Measurements from ENCODE around the gene RPLP1. TPM values are rescaled to one million over a fixed set of nuclear protein-coding genes. Genes with fewer than 3 reads are reported as not detected.
"Not testable (repeated sequence)": the region's sequence is repeated elsewhere in the genome, so short reads cannot be mapped to it uniquely, and the experiment has no call there.

RPLP1 gene
- total and polyA plus RNA-seq, 9 donors, result 175 to 3,255 (median 2,320) TPM

- WGBS, 3 donors, result 44 to 77% (median 64%) methylated on average over 4 of the region's 4 CpGs
- Histone ChIP-seq H3K27ac (no peak overlapping the region), H3K4me1 (ENCODE audit: insufficient read depth) (no peaks in the 10 kb centered on the region), H3K27me3 (no peaks in the 10 kb centered on the region), H3K36me3 (no peaks in the 10 kb centered on the region), H3K4me3 (no peak overlapping the region), H3K9me3 (no peaks in the 10 kb centered on the region)
- no peak for DNase-seq
- intact Hi-C loops (cut with DNase I), result no loop called here
- TF ChIP-seq EP300 (IDR thresholded peaks at IDR 0.05), result no peak
- no peak for TF ChIP-seq POLR2A (IDR thresholded peaks at IDR 0.05)
- TF ChIP-seq CTCF (IDR thresholded peaks at IDR 0.05), result no peak
Observed at GRCh38 chr15:69439623-69440022, 13.0 kb upstream of the RPLP1 start.

GRCh38 chr15:69443032-69443611 is 9.5 kb upstream of the RPLP1 start:
- H3K9me3 ChIP-seq, result no peaks in the 10 kb centered on the region
- TF ChIP-seq EP300 (IDR thresholded peaks at IDR 0.05), result no peak
- no peak for TF ChIP-seq CTCF (IDR thresholded peaks at IDR 0.05)
- no peak for TF ChIP-seq POLR2A (IDR thresholded peaks at IDR 0.05)
- H3K27me3 ChIP-seq, result no peaks in the 10 kb centered on the region
- no peaks in the 10 kb centered on the region for H3K4me1 ChIP-seq (ENCODE audit: insufficient read depth)
- H3K4me3 ChIP-seq, result no peak overlapping the region
- 86 to 89% (median 89%) methylated on average over 5 of the region's 5 CpGs for WGBS, 3 donors
- H3K27ac ChIP-seq, result no peak overlapping the region
- H3K36me3 ChIP-seq, result no peaks in the 10 kb centered on the region
- intact Hi-C loops (cut with DNase I), result no loop called here
- DNase-seq, result no peak

GRCh38 chr15:69444686-69445085 is 7.9 kb upstream of the RPLP1 start:
- TF ChIP-seq EP300 (IDR thresholded peaks at IDR 0.05), result no peak

GRCh38 chr15:69446953-69447352 is 5.7 kb upstream of the RPLP1 start:
- Histone ChIP-seq H3K27ac (no peak overlapping the region), H3K27me3 (no peaks in the 10 kb centered on the region)
- intact Hi-C loops (cut with DNase I), result no loop called here

More at GRCh38 chr15:69444686-69445085, 7.9 kb upstream of the RPLP1 start:
- intact Hi-C loops (cut with DNase I), result no loop called here
- WGBS, 3 donors, result 95 to 97% (median 97%) methylated on average over 7 of the region's 7 CpGs
- H3K36me3 ChIP-seq, result no peaks in the 10 kb centered on the region
- DNase-seq, result no peak
- H3K27me3 ChIP-seq, result no peaks in the 10 kb centered on the region
- no peak overlapping the region for H3K4me3 ChIP-seq
- H3K27ac ChIP-seq, result no peak overlapping the region
- H3K9me3 ChIP-seq, result no peaks in the 10 kb centered on the region
- no peaks in the 10 kb centered on the region for H3K4me1 ChIP-seq (ENCODE audit: insufficient read depth)

GRCh38 chr15:69450221-69450620 is 2.4 kb upstream of the RPLP1 start:
- DNase-seq; H3K9me3 ChIP-seq; H3K27ac ChIP-seq; H3K36me3 ChIP-seq; intact Hi-C loops (cut with DNase I); H3K27me3 ChIP-seq; H3K4me1 ChIP-seq (ENCODE audit: insufficient read depth); H3K4me3 ChIP-seq: not testable (repeated sequence)
- 97 to 99% (median 98%) methylated on average over 4 of the region's 4 CpGs for WGBS, 3 donors

More at GRCh38 chr15:69446953-69447352, 5.7 kb upstream of the RPLP1 start:
- TF ChIP-seq CTCF (IDR thresholded peaks at IDR 0.05) (no peak), EP300 (IDR thresholded peaks at IDR 0.05) (no peak), POLR2A (IDR thresholded peaks at IDR 0.05) (no peak)
- H3K4me1 ChIP-seq (ENCODE audit: insufficient read depth), result peaks cover 3% of the 10 kb centered on the region
- H3K4me3 ChIP-seq, result no peak overlapping the region
- H3K9me3 ChIP-seq, result no peaks in the 10 kb centered on the region
- no peak for DNase-seq
- no peaks in the 10 kb centered on the region for H3K36me3 ChIP-seq
- WGBS, 3 donors, result 86 to 92% (median 92%) methylated on average over 2 of the region's 2 CpGs

All from ovary (tissue), 9 donors.